Activated T-cell treated with anti-CD3 and anti-CD28 coated beads, Interleukin-2, amount 50 U/mL, for 72 hours (primary cell): ENCODE results near the gene RFT1. TPM values are rescaled to one million over a fixed set of nuclear protein-coding genes. Genes with fewer than 3 reads are reported as not detected.
"Not testable (repeated sequence)": the region's sequence is repeated elsewhere in the genome, so short reads cannot be mapped to it uniquely, and the experiment has no call there.

Source experiments
- ATAC-seq, 2 donors: fragments of 150-1000 bp; cut with Tn5 transposase; replicated peaks in 1 of 2; 2 replicates each; pipeline ENCODE4 v1.10.0; 2021; ENCODE audit warnings: moderate library complexity in 2 of 2, mild to moderate bottlenecking in 1 of 2
- DNase-seq, 2 donors: peaks; one replicate each; pipeline ENCODE4 v3.0.0; 2021 to 2022; ENCODE audit warnings: mixed read lengths in 1 of 2
- H3K27ac Mint-ChIP-seq: one replicate; pipeline ENCODE4 v1.8.0; 2022; ENCODE audit warnings: mild to moderate bottlenecking, moderate library complexity, mixed read lengths
- H3K27me3 Mint-ChIP-seq: one replicate; pipeline ENCODE4 v1.8.0; 2022; ENCODE audit warnings: low read depth, mixed read lengths
- H3K36me3 Mint-ChIP-seq, 2 donors: one replicate each; pipeline ENCODE4 v1.8.0; 2022; ENCODE audit warnings: mixed read lengths in 2 of 2, mild to moderate bottlenecking in 1 of 2; ENCODE audit not compliant: insufficient read depth in 2 of 2
- H3K4me1 Mint-ChIP-seq: one replicate; pipeline ENCODE4 v1.8.0; 2022; ENCODE audit warnings: low read depth, mixed read lengths
- H3K4me3 Mint-ChIP-seq, 2 donors: one replicate each; pipeline ENCODE4 v1.8.0; 2022; ENCODE audit warnings: mild to moderate bottlenecking in 2 of 2, mixed read lengths in 2 of 2, moderate library complexity in 2 of 2
- H3K9me3 Mint-ChIP-seq, 2 donors: one replicate each; pipeline ENCODE4 v1.8.0; 2022; ENCODE audit warnings: mixed read lengths in 2 of 2
- total RNA-seq, 2 donors: library from RNA; stranded (reverse); gene quantifications; one replicate each; pipeline ENCODE4 v1.2.3, GENCODE V29; 2022

The RFT1 gene
- total RNA-seq, 2 donors from 2014 or later = 26.6 to 29.9 TPM

DNA sequence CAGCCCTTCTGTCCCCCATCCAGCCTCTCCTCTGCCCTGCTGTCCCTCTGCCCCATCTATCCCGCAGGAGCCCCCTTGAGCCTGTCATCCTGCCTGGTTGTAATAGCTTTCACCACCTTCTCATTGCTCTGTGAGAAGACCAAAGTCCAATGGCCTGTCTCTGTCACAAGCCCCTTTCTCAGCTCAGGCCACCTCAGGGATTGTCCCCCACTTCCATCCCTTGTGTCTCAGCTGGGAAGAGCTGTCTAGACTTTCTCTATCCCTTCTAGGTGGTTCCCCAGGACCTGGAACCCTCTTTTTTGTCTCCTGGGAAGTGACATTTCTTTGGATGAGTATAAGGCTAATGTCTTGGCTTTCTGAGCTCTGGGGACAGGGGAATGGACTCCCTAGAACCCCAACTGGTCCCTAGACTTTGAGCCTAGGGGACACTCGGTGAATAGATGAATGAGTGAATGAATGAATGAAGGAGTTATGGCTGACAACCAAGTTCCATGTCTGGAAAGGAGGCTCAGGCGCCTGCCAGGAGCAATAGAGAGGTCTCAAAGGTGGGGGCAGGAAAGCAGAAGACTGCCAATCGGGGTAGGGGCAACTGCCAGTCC is 29.9 kb upstream of the RFT1 start:
- Mint-ChIP-seq H3K36me3 (peaks cover 2 to 4% of the 10 kb centered on the region in 2 donors), H3K27ac (peak overlapping the region; percentile 52), H3K4me1 (peaks cover 23% of the 10 kb centered on the region), H3K4me3 (peak overlapping the region; percentile 92 to 94), H3K27me3 (peaks cover 36% of the 10 kb centered on the region), H3K9me3 (no peaks in the 10 kb centered on the region)
- no peak for DNase-seq
- ATAC-seq = no peak

DNA sequence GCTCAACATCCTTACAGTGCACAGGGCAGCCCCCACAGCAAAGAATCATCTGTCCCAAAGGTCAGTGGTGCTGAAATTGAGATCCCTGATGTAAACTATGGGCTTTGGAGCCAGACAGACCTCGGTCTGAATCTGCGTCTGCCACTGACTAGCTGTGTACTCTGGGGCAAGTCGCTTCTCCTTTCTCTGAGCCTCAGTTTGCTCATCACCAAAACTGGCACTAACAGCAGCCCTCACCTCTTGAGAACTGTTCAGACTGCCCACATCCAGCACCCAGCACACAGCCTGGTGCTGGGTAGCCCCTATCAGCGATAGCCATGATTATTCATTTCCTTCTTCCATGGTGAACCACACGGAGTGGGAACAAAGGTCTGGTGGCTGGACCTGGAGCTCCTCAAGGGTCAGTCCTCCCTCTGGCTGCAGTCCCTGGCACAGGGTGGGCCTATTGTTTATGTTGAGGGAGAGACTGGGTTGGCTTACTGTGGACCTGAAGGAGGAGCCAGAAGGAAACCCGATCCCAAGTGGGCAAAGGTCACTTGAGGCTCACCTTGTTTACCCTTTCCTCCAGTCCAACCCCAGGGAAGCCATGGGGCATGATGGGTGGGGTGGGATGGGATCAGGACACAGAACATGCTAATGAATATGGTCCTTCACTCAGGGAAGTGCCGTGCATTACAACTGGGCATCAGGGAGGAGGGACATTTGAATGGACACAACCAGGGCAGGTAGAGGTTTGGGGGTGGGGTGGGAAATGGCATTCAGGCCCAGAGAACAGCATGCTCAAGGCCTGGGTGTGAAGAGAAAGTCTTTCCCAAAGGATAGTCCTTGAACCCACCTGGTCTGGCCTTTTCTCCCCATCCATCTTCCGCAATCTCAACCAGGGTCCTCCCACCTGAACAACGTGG is 29.2 kb upstream of the RFT1 start:
- H3K27me3 Mint-ChIP-seq = peaks cover 38% of the 10 kb centered on the region
- H3K4me3 Mint-ChIP-seq = no peak overlapping the region
- ATAC-seq (no peak), DNase-seq (no peak)
- H3K27ac Mint-ChIP-seq = no peak overlapping the region
- H3K9me3 Mint-ChIP-seq = no peaks in the 10 kb centered on the region
- H3K36me3 Mint-ChIP-seq = peaks cover 2 to 4% of the 10 kb centered on the region in 2 donors
- peaks cover 23% of the 10 kb centered on the region for H3K4me1 Mint-ChIP-seq

DNA sequence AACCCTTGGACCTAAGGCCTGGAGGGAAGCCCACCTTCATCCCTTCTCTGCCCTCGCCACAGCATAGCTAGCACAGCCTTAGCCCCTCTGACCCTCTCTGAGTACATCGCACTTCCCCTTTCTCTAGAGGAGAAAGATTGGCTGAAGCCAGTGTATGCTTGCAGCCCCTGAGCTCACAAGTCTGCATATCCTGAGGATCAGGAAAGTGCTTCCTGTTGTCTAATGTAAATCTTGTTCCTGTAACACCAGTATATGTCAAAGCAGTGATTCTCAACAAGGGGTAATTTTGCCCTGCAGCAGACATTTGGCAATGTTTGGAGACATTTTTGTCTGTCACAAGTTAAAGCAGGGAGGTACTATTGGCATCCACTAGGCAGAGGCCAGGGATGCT is 28.5 kb upstream of the RFT1 start:
- no peak overlapping the region for H3K4me3 Mint-ChIP-seq
- peaks cover 23% of the 10 kb centered on the region for H3K4me1 Mint-ChIP-seq
- ATAC-seq (no peak), DNase-seq (no peak)
- no peaks in the 10 kb centered on the region for H3K9me3 Mint-ChIP-seq
- H3K27ac Mint-ChIP-seq = no peak overlapping the region
- H3K27me3 Mint-ChIP-seq = peaks cover 39% of the 10 kb centered on the region
- H3K36me3 Mint-ChIP-seq = peaks cover 2 to 4% of the 10 kb centered on the region in 2 donors

DNA sequence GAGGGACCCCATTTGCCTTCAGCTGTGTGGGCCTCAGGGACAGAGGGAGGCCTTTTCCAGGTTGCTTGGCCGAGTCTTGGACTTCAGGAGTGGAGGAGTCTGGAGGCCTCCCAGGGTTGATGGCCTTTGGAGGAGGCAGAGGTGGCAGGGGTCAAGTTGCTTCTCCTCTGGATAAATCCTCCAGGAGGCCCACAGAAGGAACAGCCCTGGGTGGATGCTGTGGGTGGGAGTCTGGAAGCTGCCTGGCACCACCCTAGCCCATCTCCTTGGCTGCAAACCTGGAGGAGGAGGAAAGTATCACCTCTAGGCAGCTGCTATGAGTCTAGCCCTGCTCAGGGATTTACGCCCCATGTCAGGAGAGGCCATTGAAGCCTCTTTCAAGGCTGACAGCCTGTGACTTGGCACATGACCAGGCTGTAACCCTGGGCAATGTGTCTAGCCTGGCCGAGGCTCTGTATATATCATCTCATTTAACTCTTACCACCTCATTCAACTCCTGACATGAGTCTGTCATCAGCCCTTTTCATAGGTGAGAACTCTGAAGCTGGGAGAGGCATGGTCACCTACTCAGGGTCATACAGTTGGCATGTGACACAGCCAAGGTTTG is 27.8 kb upstream of the RFT1 start:
- Mint-ChIP-seq H3K27ac (no peak overlapping the region), H3K9me3 (no peaks in the 10 kb centered on the region), H3K4me3 (no peak overlapping the region), H3K27me3 (peaks cover 46% of the 10 kb centered on the region), H3K36me3 (peaks cover 2 to 4% of the 10 kb centered on the region in 2 donors), H3K4me1 (peaks cover 16% of the 10 kb centered on the region)
- DNase-seq (no peak), ATAC-seq (no peak)

DNA sequence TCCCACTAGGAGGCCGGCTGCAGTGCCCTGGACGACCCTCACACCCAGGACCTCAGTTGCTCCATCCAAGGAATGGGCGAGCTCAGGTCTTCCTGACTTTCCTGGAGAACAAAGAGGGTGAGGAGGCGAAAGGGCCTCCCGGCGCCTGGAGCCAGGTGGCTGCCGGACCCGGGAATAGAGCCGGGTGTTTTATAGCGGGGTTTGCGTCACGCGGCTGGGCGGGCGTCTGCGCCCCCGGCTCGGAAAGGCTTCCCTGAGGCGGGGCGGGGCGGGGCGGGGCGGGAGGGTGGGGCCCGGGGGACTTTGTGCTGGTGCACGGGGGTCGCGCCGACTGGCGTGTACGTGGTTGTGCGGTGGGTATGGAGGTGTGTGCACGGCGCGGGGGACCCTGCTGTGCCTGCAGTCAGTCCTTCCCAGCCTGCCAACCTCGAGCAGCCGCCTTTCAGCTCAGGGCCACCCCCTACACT is 26.2 kb upstream of the RFT1 start:
- Mint-ChIP-seq H3K27me3 (peaks cover 53% of the 10 kb centered on the region), H3K9me3 (no peaks in the 10 kb centered on the region), H3K27ac (no peak overlapping the region), H3K4me3 (no peak overlapping the region), H3K36me3 (no peaks in the 10 kb centered on the region), H3K4me1 (peaks cover 6% of the 10 kb centered on the region)
- DNase-seq (no peak), ATAC-seq (no peak)

DNA sequence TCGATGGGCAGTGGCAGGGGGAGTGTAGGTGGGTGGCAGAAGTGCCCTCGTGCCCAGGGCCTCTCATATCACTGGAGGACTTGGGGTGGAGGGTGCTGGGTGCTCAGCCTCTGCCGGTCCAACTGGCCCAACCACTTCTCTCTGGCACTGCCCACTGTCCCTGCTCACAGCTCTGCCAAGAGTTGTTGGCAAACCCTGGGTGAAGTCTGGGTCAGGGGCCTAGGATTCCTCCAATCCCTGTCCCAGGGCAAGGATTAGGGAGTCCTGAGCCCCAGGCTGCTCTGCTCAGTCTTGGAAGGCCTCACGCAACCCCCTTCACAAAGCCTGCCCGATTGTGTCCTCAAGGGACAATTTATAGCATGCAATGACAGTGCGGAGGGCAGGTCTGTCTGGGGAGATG is 25.5 kb upstream of the RFT1 start:
- H3K36me3 Mint-ChIP-seq = no peaks in the 10 kb centered on the region
- H3K4me1 Mint-ChIP-seq = peaks cover 6% of the 10 kb centered on the region
- H3K4me3 Mint-ChIP-seq = no peak overlapping the region
- DNase-seq (no peak), ATAC-seq (no peak)
- H3K27ac Mint-ChIP-seq = no peak overlapping the region
- H3K27me3 Mint-ChIP-seq = peaks cover 53% of the 10 kb centered on the region
- H3K9me3 Mint-ChIP-seq = no peaks in the 10 kb centered on the region

DNA sequence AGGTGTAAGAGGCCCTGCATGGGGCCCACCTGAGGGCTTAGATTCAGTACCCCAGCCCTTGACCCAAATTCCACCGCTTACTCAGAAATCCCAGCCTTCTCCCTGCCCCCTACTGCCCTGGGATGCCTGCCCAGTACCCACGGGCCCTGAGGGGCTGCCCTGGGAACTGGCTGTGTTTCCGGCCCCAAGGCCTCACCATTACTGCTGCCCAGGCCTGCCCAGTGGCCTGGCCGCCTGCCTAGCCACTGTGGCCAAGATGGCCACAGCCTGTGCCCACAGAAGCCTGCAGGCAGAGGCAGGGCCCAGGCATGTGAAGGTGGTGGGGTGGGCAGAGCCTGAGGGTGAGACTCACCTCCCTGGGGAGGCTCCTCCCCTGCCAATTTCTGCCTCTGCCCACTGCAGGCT is 24.6 kb upstream of the RFT1 start:
- no peak overlapping the region for H3K4me3 Mint-ChIP-seq
- peaks cover 47% of the 10 kb centered on the region for H3K27me3 Mint-ChIP-seq
- ATAC-seq (no peak), DNase-seq (no peak)
- H3K4me1 Mint-ChIP-seq = no peaks in the 10 kb centered on the region
- no peaks in the 10 kb centered on the region for H3K9me3 Mint-ChIP-seq
- no peaks in the 10 kb centered on the region for H3K36me3 Mint-ChIP-seq
- H3K27ac Mint-ChIP-seq = no peak overlapping the region

DNA sequence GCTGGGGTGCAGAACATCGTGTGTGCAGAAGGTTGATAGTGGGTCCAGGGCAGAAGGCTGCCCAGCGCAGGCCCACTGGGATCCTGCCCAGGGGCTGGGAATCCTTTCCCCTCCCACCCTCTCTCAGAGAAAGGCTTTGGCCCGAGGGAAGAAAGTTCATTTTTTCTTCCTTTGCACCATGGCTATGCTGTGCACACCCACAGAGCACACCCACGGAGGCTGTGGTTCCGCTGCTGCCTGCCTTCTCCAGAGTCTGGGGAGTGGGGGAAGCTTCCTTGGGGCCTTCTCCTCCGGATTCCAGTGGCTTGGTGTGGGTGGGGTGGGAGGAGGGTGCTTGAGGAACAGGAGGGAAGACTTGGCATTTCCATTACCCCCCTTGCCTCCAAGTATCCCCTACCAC is 23.7 kb upstream of the RFT1 start:
- no peak overlapping the region for H3K27ac Mint-ChIP-seq

DNA sequence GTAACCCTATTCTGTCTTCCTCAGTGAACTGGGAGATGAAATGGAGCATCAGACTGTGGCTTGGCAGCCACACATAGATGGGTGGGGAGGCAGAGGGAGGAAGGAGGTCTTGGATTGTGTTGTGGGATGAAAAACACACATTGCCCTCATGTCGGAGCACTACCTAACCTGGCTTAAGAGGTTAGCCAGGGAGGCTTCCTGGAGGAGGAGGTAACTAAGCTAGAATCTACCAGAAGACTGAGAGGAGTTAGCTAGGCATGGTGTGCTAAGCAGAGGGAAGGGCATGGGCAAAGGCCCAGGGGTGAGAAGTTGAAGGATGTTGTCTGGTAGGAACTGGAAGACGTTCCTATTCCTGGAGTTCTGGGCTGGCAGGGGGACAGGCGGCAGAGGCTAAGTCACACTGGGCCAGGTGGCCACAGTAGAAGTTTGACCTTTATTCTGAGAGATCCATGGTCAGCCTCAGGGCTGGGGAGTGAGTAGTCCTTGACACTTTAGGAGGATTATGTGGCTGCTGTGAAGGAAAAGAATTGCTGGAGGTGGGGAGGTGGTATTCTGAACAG is 23.1 kb upstream of the RFT1 start:
- no peak overlapping the region for H3K27ac Mint-ChIP-seq
- DNase-seq = no peak
- no peak for ATAC-seq
- peaks cover 46% of the 10 kb centered on the region for H3K27me3 Mint-ChIP-seq
- no peaks in the 10 kb centered on the region for H3K9me3 Mint-ChIP-seq
- H3K4me3 Mint-ChIP-seq = no peak overlapping the region
- H3K36me3 Mint-ChIP-seq = no peaks in the 10 kb centered on the region
- H3K4me1 Mint-ChIP-seq = no peaks in the 10 kb centered on the region

More for the DNA sequence above, 23.7 kb upstream of the RFT1 start:
- no peaks in the 10 kb centered on the region for H3K9me3 Mint-ChIP-seq
- H3K27me3 Mint-ChIP-seq = peaks cover 46% of the 10 kb centered on the region
- DNase-seq (no peak), ATAC-seq (no peak)
- H3K4me1 Mint-ChIP-seq = no peaks in the 10 kb centered on the region
- no peaks in the 10 kb centered on the region for H3K36me3 Mint-ChIP-seq
- H3K4me3 Mint-ChIP-seq = no peak overlapping the region

DNA sequence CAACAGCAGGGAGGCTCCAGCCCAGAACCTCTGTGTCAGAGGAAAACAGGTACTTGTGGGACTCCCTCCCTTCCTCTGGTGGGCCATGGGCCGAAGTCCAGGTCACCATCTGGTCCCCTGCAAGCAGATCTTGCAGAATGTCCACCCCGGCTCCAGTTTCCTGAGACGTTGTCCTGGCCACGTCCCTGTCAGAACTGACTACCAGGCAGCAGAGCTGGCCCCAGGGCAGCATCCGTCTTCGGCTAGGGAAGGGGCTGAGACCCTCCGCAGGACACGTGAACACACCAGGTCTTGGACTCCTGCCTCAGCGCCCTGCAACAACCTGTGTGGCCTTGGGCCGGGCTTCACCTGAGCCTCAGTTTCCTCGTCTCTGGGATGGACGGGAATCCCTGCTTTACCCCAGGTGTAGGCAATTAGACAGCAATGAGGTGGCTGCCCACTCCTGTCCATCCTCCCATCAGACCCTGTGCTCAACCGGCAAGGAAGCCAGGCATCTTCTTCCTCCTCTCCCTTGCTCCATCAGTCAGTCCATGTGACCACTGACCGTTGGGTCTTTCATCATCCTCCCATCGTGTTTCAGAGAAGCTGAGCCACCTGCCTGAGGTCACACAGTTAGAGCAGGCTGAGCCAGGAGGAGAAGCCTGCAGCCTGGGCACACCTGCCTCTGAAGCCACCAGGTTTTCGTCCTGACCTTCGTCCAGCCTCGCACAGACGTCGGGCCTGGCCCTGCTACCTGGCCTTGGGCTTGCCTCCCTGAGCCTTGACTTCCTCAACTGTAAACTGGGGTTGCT is 21.8 kb upstream of the RFT1 start:
- DNase-seq (no peak), ATAC-seq (no peak)
- Mint-ChIP-seq H3K27ac (no peak overlapping the region), H3K36me3 (no peaks in the 10 kb centered on the region), H3K27me3 (peaks cover 37% of the 10 kb centered on the region), H3K4me1 (no peaks in the 10 kb centered on the region), H3K4me3 (no peak overlapping the region), H3K9me3 (no peaks in the 10 kb centered on the region)

DNA sequence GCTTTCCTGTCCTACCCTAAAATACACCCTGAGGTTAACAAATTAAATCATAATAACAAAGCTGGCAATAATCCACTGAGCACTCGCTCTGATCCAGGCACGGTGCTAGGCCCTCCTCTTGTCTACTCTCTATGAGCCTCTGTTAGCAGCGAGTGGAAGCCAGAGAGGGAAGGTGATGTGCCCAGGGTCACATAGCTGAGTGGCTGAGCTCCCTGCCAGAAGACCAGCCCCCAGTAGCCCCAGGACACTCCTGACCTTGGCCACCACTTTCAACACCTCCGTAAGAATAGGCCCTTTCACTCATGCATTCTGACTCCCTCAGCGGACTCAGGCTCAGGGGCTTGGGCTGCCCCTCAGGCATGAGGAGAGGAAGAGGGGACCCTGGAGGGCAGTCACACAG is 21.2 kb upstream of the RFT1 start:
- no peaks in the 10 kb centered on the region for H3K36me3 Mint-ChIP-seq
- no peaks in the 10 kb centered on the region for H3K9me3 Mint-ChIP-seq
- no peak overlapping the region for H3K4me3 Mint-ChIP-seq
- ATAC-seq (no peak), DNase-seq (no peak)
- no peak overlapping the region for H3K27ac Mint-ChIP-seq
- peaks cover 31% of the 10 kb centered on the region for H3K27me3 Mint-ChIP-seq
- H3K4me1 Mint-ChIP-seq = no peaks in the 10 kb centered on the region

DNA sequence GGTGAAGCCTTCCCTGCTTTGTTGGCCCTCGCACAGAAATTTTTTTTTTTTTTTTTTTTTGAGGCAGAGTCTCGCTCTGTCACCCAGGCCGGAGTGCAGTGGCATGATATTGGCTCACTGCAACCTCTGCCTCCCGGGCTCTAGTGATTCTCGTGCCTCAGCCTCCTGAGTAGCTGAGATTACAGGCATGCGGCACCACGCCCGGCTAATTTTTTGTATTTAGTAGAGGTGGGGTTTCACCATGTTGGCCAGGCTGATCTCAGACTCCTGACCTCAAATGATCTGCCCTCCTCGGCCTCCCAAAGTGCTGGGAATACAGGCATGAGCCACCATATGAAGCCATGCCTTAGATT is 20.8 kb upstream of the RFT1 start:
- DNase-seq, H3K27ac Mint-ChIP-seq, ATAC-seq, H3K36me3 Mint-ChIP-seq, H3K9me3 Mint-ChIP-seq, H3K4me3 Mint-ChIP-seq, H3K4me1 Mint-ChIP-seq: not testable (repeated sequence)
- peaks cover 27% of the 10 kb centered on the region for H3K27me3 Mint-ChIP-seq
